Urinary bladder (tissue), 4 donors: ENCODE results near the gene GRPEL2. TPM values are rescaled to one million over a fixed set of nuclear protein-coding genes. Genes with fewer than 3 reads are reported as not detected.

Experiments
- DNase-seq: peaks from one replicate; pipeline ENCODE4 v3.0.0-alpha.2; 2015; ENCODE audit errors: extremely low spot score
- H3K27ac ChIP-seq: one replicate; pipeline ENCODE4 v1.5.1; 2013; ENCODE audit warnings: low read depth, mild to moderate bottlenecking, moderate library complexity
- H3K36me3 ChIP-seq: one replicate; pipeline ENCODE4 v1.6.1; 2013; ENCODE audit warnings: mild to moderate bottlenecking, moderate library complexity; ENCODE audit not compliant: insufficient read depth
- H3K4me1 ChIP-seq: one replicate; pipeline ENCODE4 v1.6.1; 2013; ENCODE audit warnings: mild to moderate bottlenecking, moderate library complexity; ENCODE audit not compliant: insufficient read depth
- H3K4me3 ChIP-seq: one replicate; pipeline ENCODE4 v1.5.1; 2013; ENCODE audit warnings: low read depth, low read length
- WGBS: extraction: QIAGEN DNeasy Blood & Tissue Kit; methylation state at CpG from one replicate; pipeline ENCODE4 v1.1.7; 2013; 5-methylcytosine and 5-hydroxymethylcytosine counted together
- polyA plus RNA-seq: library from polyadenylated mRNA; stranded (reverse); fragments of 200-250 nt; gene quantifications from one replicate; pipeline ENCODE4 v1.2.3, GENCODE V29; 2013
- total RNA-seq: library from RNA; depleted of rRNA; stranded (reverse); fragments of >200 nt; gene quantifications from one replicate; pipeline ENCODE4 v1.2.3, GENCODE V29; 2014
- donor health status: healthy with polysubstance abuse.
- donor health status: healthy.

The GRPEL2 gene
- total and polyA plus RNA-seq, 2 donors = 5.1 to 17.6 TPM

GRCh38 chr5:149310488-149310887 is 34.8 kb upstream of the GRPEL2 start:
- Histone ChIP-seq H3K4me3 (no peak overlapping the region), H3K27ac (no peak overlapping the region), H3K36me3 (no peaks in the 10 kb centered on the region), H3K4me1 (no peaks in the 10 kb centered on the region)
- DNase-seq = no peak
- WGBS = 89% methylated on average over 4 of the region's 4 CpGs

GRCh38 chr5:149310947-149311658 is 34.2 kb upstream of the GRPEL2 start:
- no peak for DNase-seq
- WGBS = 65% methylated on average over 10 of the region's 10 CpGs

GRCh38 chr5:149313151-149313841 is 32.0 kb upstream of the GRPEL2 start:
- H3K4me3 ChIP-seq = no peak overlapping the region
- no peak for DNase-seq
- H3K27ac ChIP-seq = no peak overlapping the region

More at GRCh38 chr5:149310947-149311658, 34.2 kb upstream of the GRPEL2 start:
- Histone ChIP-seq H3K4me3 (no peak overlapping the region), H3K4me1 (no peaks in the 10 kb centered on the region), H3K36me3 (no peaks in the 10 kb centered on the region), H3K27ac (no peak overlapping the region)

GRCh38 chr5:149314571-149315111 is 30.7 kb upstream of the GRPEL2 start:
- Histone ChIP-seq H3K4me3 (no peak overlapping the region), H3K4me1 (no peaks in the 10 kb centered on the region)
- DNase-seq = no peak

More at GRCh38 chr5:149313151-149313841, 32.0 kb upstream of the GRPEL2 start:
- H3K36me3 ChIP-seq = no peaks in the 10 kb centered on the region
- H3K4me1 ChIP-seq = no peaks in the 10 kb centered on the region
- 77% methylated on average over 6 of the region's 6 CpGs for WGBS

GRCh38 chr5:149315753-149316152 is 29.5 kb upstream of the GRPEL2 start:
- no peak for DNase-seq
- Histone ChIP-seq H3K4me1 (no peaks in the 10 kb centered on the region), H3K4me3 (no peak overlapping the region), H3K27ac (no peak overlapping the region), H3K36me3 (no peaks in the 10 kb centered on the region)
- 85% methylated on average over 6 of the region's 6 CpGs for WGBS

More at GRCh38 chr5:149314571-149315111, 30.7 kb upstream of the GRPEL2 start:
- Histone ChIP-seq H3K27ac (no peak overlapping the region), H3K36me3 (no peaks in the 10 kb centered on the region)
- WGBS = 84% methylated on average over 4 of the region's 4 CpGs

GRCh38 chr5:149317281-149318048 is 27.8 kb upstream of the GRPEL2 start:
- Histone ChIP-seq H3K36me3 (no peaks in the 10 kb centered on the region), H3K4me3 (no peak overlapping the region), H3K4me1 (no peaks in the 10 kb centered on the region), H3K27ac (no peak overlapping the region)
- no peak for DNase-seq
- 84% methylated on average over 14 of the region's 14 CpGs for WGBS

- no peaks in the 10 kb centered on the region for H3K4me1 ChIP-seq
- no peak overlapping the region for H3K27ac ChIP-seq
- no peak overlapping the region for H3K4me3 ChIP-seq
- no peak for DNase-seq
- 94% methylated on average over 3 of the region's 3 CpGs for WGBS
- H3K36me3 ChIP-seq = no peaks in the 10 kb centered on the region
These were observed 26.1 kb upstream of the GRPEL2 start for GRCh38 chr5:149319174-149319573.

- Histone ChIP-seq H3K27ac (peak overlapping the region; percentile 11), H3K36me3 (no peaks in the 10 kb centered on the region), H3K4me3 (no peak overlapping the region), H3K4me1 (no peaks in the 10 kb centered on the region)
- peak; percentile 88 for DNase-seq
- WGBS = 24% methylated on average over 4 of the region's 4 CpGs
These were observed 24.4 kb upstream of the GRPEL2 start for GRCh38 chr5:149320791-149321330.

- 79% methylated on average over 12 of the region's 12 CpGs for WGBS
- Histone ChIP-seq H3K4me3 (no peak overlapping the region), H3K36me3 (no peaks in the 10 kb centered on the region), H3K27ac (no peak overlapping the region), H3K4me1 (no peaks in the 10 kb centered on the region)
- no peak for DNase-seq
These were observed 22.8 kb upstream of the GRPEL2 start for GRCh38 chr5:149322518-149322917.

- Histone ChIP-seq H3K36me3 (no peaks in the 10 kb centered on the region), H3K27ac (no peak overlapping the region), H3K4me3 (no peak overlapping the region), H3K4me1 (no peaks in the 10 kb centered on the region)
- no peak for DNase-seq
These were observed 22.1 kb upstream of the GRPEL2 start for GRCh38 chr5:149323210-149323609.

GRCh38 chr5:149323621-149324205 is 21.6 kb upstream of the GRPEL2 start:
- Histone ChIP-seq H3K4me3 (no peak overlapping the region), H3K4me1 (no peaks in the 10 kb centered on the region), H3K36me3 (no peaks in the 10 kb centered on the region), H3K27ac (no peak overlapping the region)
- no peak for DNase-seq
- WGBS = 89% methylated on average over 2 of the region's 2 CpGs

- Histone ChIP-seq H3K4me3 (no peak overlapping the region), H3K36me3 (no peaks in the 10 kb centered on the region), H3K4me1 (no peaks in the 10 kb centered on the region), H3K27ac (no peak overlapping the region)
- no peak for DNase-seq
- 93% methylated on average over 2 of the region's 2 CpGs for WGBS
These were observed 20.7 kb upstream of the GRPEL2 start for GRCh38 chr5:149324641-149325040.

- H3K36me3 ChIP-seq = no peaks in the 10 kb centered on the region
- no peak for DNase-seq
- no peaks in the 10 kb centered on the region for H3K4me1 ChIP-seq
- no peak overlapping the region for H3K27ac ChIP-seq
- no peak overlapping the region for H3K4me3 ChIP-seq
These were observed 20.0 kb upstream of the GRPEL2 start for GRCh38 chr5:149325166-149325735.
